Liver (tissue), 3 donors: ENCODE data around the gene PRRT1B.

ENCODE experiments used
- EGR1 ChIP-seq, 2 donors: IDR thresholded peaks; 2 replicates each; pipeline ENCODE4 v1.6.1; 2016 to 2018; ENCODE audit warnings: antibody characterized with exemption in 2 of 2, low read depth in 2 of 2
- JUND ChIP-seq, 2 donors: IDR thresholded peaks; 2 replicates each; pipeline ENCODE4 v1.6.1; 2016; ENCODE audit warnings: antibody characterized with exemption in 2 of 2
- RAD21 ChIP-seq, 2 donors: IDR thresholded peaks; 2 replicates each; pipeline ENCODE4 v1.6.1; 2016; ENCODE audit warnings: antibody characterized with exemption in 2 of 2, mild to moderate bottlenecking in 2 of 2
- SP1 ChIP-seq: IDR thresholded peaks from 2 replicates; pipeline ENCODE4 v1.6.1; 2018; ENCODE audit warnings: antibody characterized with exemption, mild to moderate bottlenecking
- TAF1 ChIP-seq: conservative IDR thresholded peaks from 2 replicates; pipeline ENCODE4 v1.6.1; 2016; ENCODE audit warnings: antibody characterized with exemption, mild to moderate bottlenecking
- TF ChIP-seq, protein P1 (sequence below): fragments of 150-350 bp; IDR thresholded peaks from 2 replicates; pipeline ENCODE4 v1.5.1; 2017; ENCODE audit warnings: improper control_type of control experiment, low read depth, low read length; ENCODE audit not compliant: missing input control
- TF ChIP-seq, protein P2 (sequence below): IDR thresholded peaks from 2 replicates; pipeline ENCODE4 v1.6.1; 2016; ENCODE audit warnings: antibody characterized with exemption, mild to moderate bottlenecking
- TF ChIP-seq, protein P3 (sequence below): IDR thresholded peaks from 2 replicates; pipeline ENCODE4 v1.6.1; 2016; ENCODE audit warnings: antibody characterized with exemption
- donor health status: healthy.
- donor health status: healthy.

DNA sequence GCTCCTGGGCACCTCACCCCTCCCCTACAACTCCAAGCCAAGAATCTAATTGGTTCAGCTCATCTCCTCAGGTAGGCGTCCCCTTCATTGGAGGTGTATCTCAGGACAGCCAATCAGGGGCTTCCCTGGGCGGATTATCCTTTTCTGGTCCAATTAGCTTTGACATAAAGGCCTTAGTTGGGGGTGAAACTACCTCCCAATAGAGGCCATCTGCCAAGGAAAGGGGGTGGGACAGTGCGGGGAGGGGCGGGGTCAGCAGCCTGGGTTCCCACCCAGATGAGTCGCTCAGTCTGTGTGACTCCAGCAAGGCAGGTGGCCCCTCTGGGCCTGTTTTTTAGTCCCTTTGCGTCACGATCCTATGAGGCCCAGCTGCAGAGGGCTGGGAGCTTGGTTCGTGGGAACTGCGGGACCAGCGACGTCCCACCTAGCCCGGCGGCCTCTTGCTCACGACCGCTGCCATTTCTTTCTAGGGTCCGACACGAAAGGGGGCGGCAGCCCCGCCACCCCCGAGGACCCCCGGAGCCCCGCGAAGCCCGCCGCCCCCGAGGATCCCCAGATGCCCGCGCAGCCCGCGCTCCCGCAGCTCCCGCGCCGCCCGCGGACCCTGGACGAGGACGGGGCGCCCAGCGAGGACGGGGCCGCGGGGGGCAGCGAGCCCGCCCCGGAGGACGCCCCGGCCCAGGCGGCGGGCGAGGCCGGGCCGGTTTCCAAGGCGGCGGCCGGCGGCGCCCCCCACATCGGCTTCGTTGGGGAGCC is 8.9 kb downstream of the PRRT1B start:
- TF ChIP-seq, protein P1, sequence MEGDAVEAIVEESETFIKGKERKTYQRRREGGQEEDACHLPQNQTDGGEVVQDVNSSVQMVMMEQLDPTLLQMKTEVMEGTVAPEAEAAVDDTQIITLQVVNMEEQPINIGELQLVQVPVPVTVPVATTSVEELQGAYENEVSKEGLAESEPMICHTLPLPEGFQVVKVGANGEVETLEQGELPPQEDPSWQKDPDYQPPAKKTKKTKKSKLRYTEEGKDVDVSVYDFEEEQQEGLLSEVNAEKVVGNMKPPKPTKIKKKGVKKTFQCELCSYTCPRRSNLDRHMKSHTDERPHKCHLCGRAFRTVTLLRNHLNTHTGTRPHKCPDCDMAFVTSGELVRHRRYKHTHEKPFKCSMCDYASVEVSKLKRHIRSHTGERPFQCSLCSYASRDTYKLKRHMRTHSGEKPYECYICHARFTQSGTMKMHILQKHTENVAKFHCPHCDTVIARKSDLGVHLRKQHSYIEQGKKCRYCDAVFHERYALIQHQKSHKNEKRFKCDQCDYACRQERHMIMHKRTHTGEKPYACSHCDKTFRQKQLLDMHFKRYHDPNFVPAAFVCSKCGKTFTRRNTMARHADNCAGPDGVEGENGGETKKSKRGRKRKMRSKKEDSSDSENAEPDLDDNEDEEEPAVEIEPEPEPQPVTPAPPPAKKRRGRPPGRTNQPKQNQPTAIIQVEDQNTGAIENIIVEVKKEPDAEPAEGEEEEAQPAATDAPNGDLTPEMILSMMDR, result no peak
- TF ChIP-seq, protein P2, sequence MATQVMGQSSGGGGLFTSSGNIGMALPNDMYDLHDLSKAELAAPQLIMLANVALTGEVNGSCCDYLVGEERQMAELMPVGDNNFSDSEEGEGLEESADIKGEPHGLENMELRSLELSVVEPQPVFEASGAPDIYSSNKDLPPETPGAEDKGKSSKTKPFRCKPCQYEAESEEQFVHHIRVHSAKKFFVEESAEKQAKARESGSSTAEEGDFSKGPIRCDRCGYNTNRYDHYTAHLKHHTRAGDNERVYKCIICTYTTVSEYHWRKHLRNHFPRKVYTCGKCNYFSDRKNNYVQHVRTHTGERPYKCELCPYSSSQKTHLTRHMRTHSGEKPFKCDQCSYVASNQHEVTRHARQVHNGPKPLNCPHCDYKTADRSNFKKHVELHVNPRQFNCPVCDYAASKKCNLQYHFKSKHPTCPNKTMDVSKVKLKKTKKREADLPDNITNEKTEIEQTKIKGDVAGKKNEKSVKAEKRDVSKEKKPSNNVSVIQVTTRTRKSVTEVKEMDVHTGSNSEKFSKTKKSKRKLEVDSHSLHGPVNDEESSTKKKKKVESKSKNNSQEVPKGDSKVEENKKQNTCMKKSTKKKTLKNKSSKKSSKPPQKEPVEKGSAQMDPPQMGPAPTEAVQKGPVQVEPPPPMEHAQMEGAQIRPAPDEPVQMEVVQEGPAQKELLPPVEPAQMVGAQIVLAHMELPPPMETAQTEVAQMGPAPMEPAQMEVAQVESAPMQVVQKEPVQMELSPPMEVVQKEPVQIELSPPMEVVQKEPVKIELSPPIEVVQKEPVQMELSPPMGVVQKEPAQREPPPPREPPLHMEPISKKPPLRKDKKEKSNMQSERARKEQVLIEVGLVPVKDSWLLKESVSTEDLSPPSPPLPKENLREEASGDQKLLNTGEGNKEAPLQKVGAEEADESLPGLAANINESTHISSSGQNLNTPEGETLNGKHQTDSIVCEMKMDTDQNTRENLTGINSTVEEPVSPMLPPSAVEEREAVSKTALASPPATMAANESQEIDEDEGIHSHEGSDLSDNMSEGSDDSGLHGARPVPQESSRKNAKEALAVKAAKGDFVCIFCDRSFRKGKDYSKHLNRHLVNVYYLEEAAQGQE, result no peak
- TF ChIP-seq, protein P3, sequence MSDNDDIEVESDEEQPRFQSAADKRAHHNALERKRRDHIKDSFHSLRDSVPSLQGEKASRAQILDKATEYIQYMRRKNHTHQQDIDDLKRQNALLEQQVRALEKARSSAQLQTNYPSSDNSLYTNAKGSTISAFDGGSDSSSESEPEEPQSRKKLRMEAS, result no peak
- TF ChIP-seq RAD21 (IDR thresholded peaks at IDR 0.05), result no peak
- no peak for TF ChIP-seq SP1
- no peak for TF ChIP-seq EGR1 (IDR thresholded peaks at IDR 0.05; ENCODE audit: low read depth in 2 of 2)
- no peak for TF ChIP-seq TAF1
- no peak for TF ChIP-seq JUND (IDR thresholded peaks at IDR 0.05)
